DND-41 (cell line): Measurements from ENCODE around the gene OR2B3.

Experiments
- ATAC-seq: fragments of 200-7000 bp; cut with Tn5 transposase; 3 replicates; pipeline ENCODE4 v1.9.1; 2021; ENCODE audit warnings: low read depth; ENCODE audit not compliant: insufficient read depth
- DNase-seq: peaks from one replicate; pipeline ENCODE4 v3.0.0-alpha.2; 2020
- H2AFZ ChIP-seq: 2 replicates; pipeline ENCODE4 v1.6.0; 2012; ENCODE audit warnings: low read depth, low read length
- H3K27ac ChIP-seq: 2 replicates; pipeline ENCODE4 v1.5.1; 2012; ENCODE audit warnings: low read length, inconsistent platforms
- H3K27me3 ChIP-seq: fragments of 200-600 bp; sonication (generic); 2 replicates; pipeline ENCODE4 v1.6.0; 2012; ENCODE audit warnings: low read length, mild to moderate bottlenecking, inconsistent platforms; ENCODE audit not compliant: insufficient read depth, poor library complexity
- H3K36me3 ChIP-seq: 2 replicates; pipeline ENCODE4 v1.5.1; 2012; ENCODE audit warnings: low read length, inconsistent platforms; ENCODE audit not compliant: insufficient read depth
- H3K4me1 ChIP-seq: 2 replicates; pipeline ENCODE4 v1.5.1; 2012; ENCODE audit warnings: mild to moderate bottlenecking, low read length; ENCODE audit not compliant: insufficient read depth
- H3K4me2 ChIP-seq: 2 replicates; pipeline ENCODE4 v1.6.0; 2012; ENCODE audit warnings: mild to moderate bottlenecking, moderate library complexity, low read length, inconsistent platforms; ENCODE audit not compliant: insufficient read depth
- H3K4me3 ChIP-seq, 2 experiments: fragments of 200-600 bp in 1 of 2; shearing (Covaris generic) in 1 of 2; 2 replicates each; pipeline ENCODE4 v1.5.1; 2012 to 2016; ENCODE audit warnings: inconsistent platforms in 2 of 2, low read length in 2 of 2, mild to moderate bottlenecking in 2 of 2, low read depth in 1 of 2, moderate library complexity in 1 of 2
- H3K79me2 ChIP-seq: 2 replicates; pipeline ENCODE4 v1.6.0; 2012; ENCODE audit warnings: low read length, inconsistent platforms; ENCODE audit not compliant: insufficient read depth
- H3K9ac ChIP-seq: 2 replicates; pipeline ENCODE4 v1.6.0; 2012; ENCODE audit warnings: low read depth, mild to moderate bottlenecking, inconsistent platforms, low read length, moderate library complexity
- H3K9me3 ChIP-seq: 2 replicates; pipeline ENCODE4 v1.5.1; 2012; ENCODE audit warnings: low read length, moderate library complexity, mild to moderate bottlenecking, inconsistent platforms; ENCODE audit not compliant: insufficient read depth, severe bottlenecking
- H4K20me1 ChIP-seq: 2 replicates; pipeline ENCODE4 v1.6.0; 2012; ENCODE audit warnings: low read length; ENCODE audit not compliant: insufficient read depth
- EZH2 ChIP-seq: IDR thresholded peaks from 3 replicates; pipeline ENCODE4 v1.6.1; 2012; ENCODE audit warnings: borderline replicate concordance, low read depth, mild to moderate bottlenecking, moderate library complexity, low read length, inconsistent platforms; ENCODE audit not compliant: severe bottlenecking
- TF ChIP-seq, protein P1 (sequence below): IDR thresholded peaks from 2 replicates; pipeline ENCODE4 v1.5.1; 2012; ENCODE audit warnings: borderline replicate concordance, low read length, moderate library complexity, mild to moderate bottlenecking; ENCODE audit not compliant: poor library complexity, severe bottlenecking; ENCODE audit errors: extremely low read depth

Gene OR2B3

DNA sequence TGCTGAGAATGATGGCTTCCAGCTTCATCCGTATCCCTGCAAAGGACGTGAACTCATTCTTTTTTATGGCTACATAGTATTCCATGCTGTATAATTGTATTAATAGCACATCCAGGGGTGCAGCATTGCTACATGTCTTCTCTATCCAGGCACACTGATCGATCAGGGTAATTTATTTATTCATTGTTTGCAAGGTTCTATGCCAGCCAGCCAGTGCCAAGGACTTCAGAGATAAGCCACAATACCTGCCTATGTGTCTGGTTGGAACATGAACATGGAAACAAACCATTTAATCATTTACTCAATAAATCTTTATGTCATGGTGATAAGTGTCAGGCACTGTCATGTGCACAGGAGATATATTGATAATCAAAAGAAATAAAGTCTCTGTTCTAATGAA is 5.8 kb upstream of the OR2B3 start:
- no peak overlapping the region for H2AFZ ChIP-seq
- H3K4me1 ChIP-seq: no peaks in the 10 kb centered on the region
- no peaks in the 10 kb centered on the region for H3K36me3 ChIP-seq
- no peaks in the 10 kb centered on the region for H3K9me3 ChIP-seq
- H3K9ac ChIP-seq: no peak overlapping the region
- no peak for ATAC-seq
- TF ChIP-seq, protein P1, sequence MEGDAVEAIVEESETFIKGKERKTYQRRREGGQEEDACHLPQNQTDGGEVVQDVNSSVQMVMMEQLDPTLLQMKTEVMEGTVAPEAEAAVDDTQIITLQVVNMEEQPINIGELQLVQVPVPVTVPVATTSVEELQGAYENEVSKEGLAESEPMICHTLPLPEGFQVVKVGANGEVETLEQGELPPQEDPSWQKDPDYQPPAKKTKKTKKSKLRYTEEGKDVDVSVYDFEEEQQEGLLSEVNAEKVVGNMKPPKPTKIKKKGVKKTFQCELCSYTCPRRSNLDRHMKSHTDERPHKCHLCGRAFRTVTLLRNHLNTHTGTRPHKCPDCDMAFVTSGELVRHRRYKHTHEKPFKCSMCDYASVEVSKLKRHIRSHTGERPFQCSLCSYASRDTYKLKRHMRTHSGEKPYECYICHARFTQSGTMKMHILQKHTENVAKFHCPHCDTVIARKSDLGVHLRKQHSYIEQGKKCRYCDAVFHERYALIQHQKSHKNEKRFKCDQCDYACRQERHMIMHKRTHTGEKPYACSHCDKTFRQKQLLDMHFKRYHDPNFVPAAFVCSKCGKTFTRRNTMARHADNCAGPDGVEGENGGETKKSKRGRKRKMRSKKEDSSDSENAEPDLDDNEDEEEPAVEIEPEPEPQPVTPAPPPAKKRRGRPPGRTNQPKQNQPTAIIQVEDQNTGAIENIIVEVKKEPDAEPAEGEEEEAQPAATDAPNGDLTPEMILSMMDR: no peak
- TF ChIP-seq EZH2: no peak
- peaks cover 4% of the 10 kb centered on the region for H3K27me3 ChIP-seq
- no peak overlapping the region for H3K4me3 ChIP-seq
- no peaks in the 10 kb centered on the region for H3K79me2 ChIP-seq
- H3K4me2 ChIP-seq: no peak overlapping the region
- DNase-seq: no peak
- no peak overlapping the region for H3K27ac ChIP-seq
- H4K20me1 ChIP-seq: no peaks in the 10 kb centered on the region

DNA sequence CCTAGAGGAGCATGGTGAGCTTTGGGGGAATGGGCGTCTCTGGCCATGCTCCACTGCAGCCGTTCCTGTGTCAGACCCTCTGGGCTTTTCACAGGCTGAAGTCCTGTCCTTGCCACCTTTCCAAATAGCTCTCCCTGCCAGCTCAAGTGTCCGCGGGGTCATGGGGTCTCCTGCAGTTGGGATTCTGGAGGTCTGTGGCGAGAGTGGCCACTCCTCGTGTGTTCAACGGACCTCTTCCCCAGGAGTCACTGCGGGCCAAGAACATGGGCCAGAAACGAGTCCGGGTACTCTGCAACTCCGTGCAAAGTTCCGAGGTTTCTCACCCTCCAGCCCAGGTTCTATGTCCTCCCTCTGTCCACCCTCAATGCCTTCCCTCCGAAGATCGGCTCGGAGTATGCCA is 4.7 kb downstream of the OR2B3 start:
- H3K4me1 ChIP-seq: no peaks in the 10 kb centered on the region
- no peak overlapping the region for H3K27ac ChIP-seq
- TF ChIP-seq, protein P1: no peak
- TF ChIP-seq EZH2: no peak
- H2AFZ ChIP-seq: no peak overlapping the region
- no peaks in the 10 kb centered on the region for H4K20me1 ChIP-seq
- no peaks in the 10 kb centered on the region for H3K79me2 ChIP-seq
- no peak overlapping the region for H3K4me2 ChIP-seq
- no peaks in the 10 kb centered on the region for H3K36me3 ChIP-seq
- H3K9me3 ChIP-seq: no peaks in the 10 kb centered on the region
- H3K27me3 ChIP-seq: peaks cover 5% of the 10 kb centered on the region
- no peak for ATAC-seq
- no peak overlapping the region for H3K4me3 ChIP-seq
- H3K9ac ChIP-seq: no peak overlapping the region
- DNase-seq: no peak

DNA sequence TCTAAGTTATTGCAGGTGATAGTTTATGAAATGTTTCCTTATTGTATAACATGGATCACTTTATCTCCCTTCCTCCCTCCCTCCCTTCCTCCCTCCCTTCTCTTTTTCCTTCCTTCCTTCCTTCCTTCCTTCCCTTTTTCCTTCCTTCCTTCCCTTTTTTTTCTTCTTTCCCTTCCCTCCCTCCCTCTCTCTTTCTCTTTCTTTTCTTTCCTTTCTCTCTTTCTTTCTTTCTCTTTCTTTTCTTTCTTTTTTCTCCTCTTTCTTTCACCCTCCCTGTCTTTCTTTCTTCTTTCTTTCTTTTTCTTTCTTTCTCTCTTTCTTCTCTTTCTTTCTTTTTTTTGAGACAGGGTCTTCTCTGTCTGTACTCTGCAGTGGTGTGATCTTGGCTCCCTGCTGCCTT is 5.8 kb downstream of the OR2B3 start:
- H3K79me2 ChIP-seq: no peaks in the 10 kb centered on the region
- DNase-seq (no peak), ATAC-seq (no peak)
- TF ChIP-seq, protein P1: no peak
- TF ChIP-seq EZH2: no peak
- H3K27me3 ChIP-seq: peaks cover 5% of the 10 kb centered on the region
- no peak overlapping the region for H3K27ac ChIP-seq
- H3K36me3 ChIP-seq: no peaks in the 10 kb centered on the region
- no peak overlapping the region for H2AFZ ChIP-seq
- no peak overlapping the region for H3K4me3 ChIP-seq
- H4K20me1 ChIP-seq: no peaks in the 10 kb centered on the region
- H3K4me2 ChIP-seq: no peak overlapping the region
- H3K4me1 ChIP-seq: no peaks in the 10 kb centered on the region
- H3K9ac ChIP-seq: no peak overlapping the region
- no peaks in the 10 kb centered on the region for H3K9me3 ChIP-seq

DNA sequence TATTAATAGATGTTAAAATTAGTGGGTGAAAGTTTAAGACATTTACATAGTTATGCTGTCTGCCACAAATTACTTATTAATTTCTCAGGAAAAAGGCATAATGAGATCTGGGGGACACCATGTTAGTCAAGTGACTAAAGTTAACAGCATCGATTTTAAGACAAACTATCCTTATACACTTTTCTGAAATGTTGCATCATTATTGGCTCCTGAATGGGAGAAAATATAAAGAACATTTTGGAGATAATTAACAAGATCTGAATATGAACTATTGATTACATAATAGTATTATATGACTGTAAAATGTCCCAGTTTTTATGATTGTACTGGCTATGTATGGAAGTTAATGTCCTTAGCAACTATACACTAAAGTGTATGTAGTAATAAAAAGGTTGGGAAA is 7.9 kb downstream of the OR2B3 start:
- TF ChIP-seq EZH2: no peak
- TF ChIP-seq, protein P1: no peak
- Histone ChIP-seq H3K9me3 (no peaks in the 10 kb centered on the region), H3K4me2 (no peak overlapping the region), H4K20me1 (no peaks in the 10 kb centered on the region), H3K4me1 (no peaks in the 10 kb centered on the region), H2AFZ (no peak overlapping the region), H3K9ac (no peak overlapping the region), H3K79me2 (no peaks in the 10 kb centered on the region), H3K36me3 (no peaks in the 10 kb centered on the region), H3K27ac (no peak overlapping the region), H3K4me3 (no peak overlapping the region), H3K27me3 (peaks cover 9% of the 10 kb centered on the region)
- no peak for ATAC-seq
- DNase-seq: no peak
